Common myeloid progenitor, CD34-positive (primary cell): Measurements from ENCODE around the gene FOXP4.
A peak's percentile ranks its signal among the peaks of the same experiment; 100 is the strongest.

Experiments
- CTCF ChIA-PET: fragments of 350-600 bp; sonication (Branson Sonifier 250); formaldehyde crosslinking; loops from one replicate; lab custom pipeline; 2021; ENCODE audit warnings: antibody characterized with exemption; lab: Charles Lee
- POLR2A ChIA-PET: fragments of 350-600 bp; sonication (Branson Sonifier 250); formaldehyde crosslinking; loops from one replicate; lab custom pipeline; 2021; ENCODE audit warnings: antibody characterized with exemption; lab: Charles Lee
- DNase-seq, 3 donors: peaks; one replicate each; pipeline versions ENCODE4 v3.0.0 to v3.0.0-alpha.2; 2013
- H3K27ac ChIP-seq, 2 experiments: 1 replicate in 1 of 2; 2 replicates in 1 of 2; pipeline ENCODE4 v1.7.0; 2013; ENCODE audit warnings: inconsistent platforms in 2 of 2, low read length in 2 of 2, mild to moderate bottlenecking in 2 of 2, low read depth in 1 of 2, moderate library complexity in 1 of 2; ENCODE audit not compliant: severe bottlenecking in 2 of 2, insufficient read depth in 1 of 2, poor library complexity in 1 of 2
- H3K27me3 ChIP-seq, 5 experiments: replicated peaks in 2 of 5; 1 replicate in 3 of 5; 2 replicates in 2 of 5; pipeline versions ENCODE4 v1.6.1 to v1.7.0; 2013; ENCODE audit warnings: low read length in 4 of 5, mild to moderate bottlenecking in 2 of 5, moderate library complexity in 2 of 5, inconsistent platforms in 1 of 5; ENCODE audit not compliant: insufficient read depth in 5 of 5, control insufficient read depth in 4 of 5
- H3K36me3 ChIP-seq, 4 experiments: 1 replicate in 2 of 4; 2 replicates in 2 of 4; pipeline versions ENCODE4 v1.6.1 to v1.7.0; 2013; ENCODE audit warnings: low read length in 3 of 4, control low read depth in 1 of 4, mild to moderate bottlenecking in 1 of 4; ENCODE audit not compliant: control insufficient read depth in 4 of 4, insufficient read depth in 4 of 4
- H3K4me1 ChIP-seq, 4 experiments: 1 replicate in 3 of 4; 2 replicates in 1 of 4; pipeline versions ENCODE4 v1.6.1 to v1.7.1; 2013; ENCODE audit warnings: low read length in 3 of 4, mild to moderate bottlenecking in 3 of 4, control low read depth in 1 of 4, inconsistent platforms in 1 of 4, moderate library complexity in 1 of 4; ENCODE audit not compliant: control insufficient read depth in 4 of 4, insufficient read depth in 4 of 4; ENCODE audit errors: control extremely low read depth in 1 of 4
- H3K4me3 ChIP-seq, 7 experiments: 1 replicate in 4 of 7; 2 replicates in 3 of 7; pipeline versions ENCODE4 v1.5.1 to v1.7.0; 2013; ENCODE audit warnings: mild to moderate bottlenecking in 7 of 7, low read length in 6 of 7, moderate library complexity in 6 of 7, inconsistent platforms in 2 of 7, low read depth in 2 of 7, control low read depth in 1 of 7; ENCODE audit not compliant: insufficient read depth in 4 of 7, control insufficient read depth in 1 of 7; ENCODE audit errors: extremely low read depth in 1 of 7
- H3K9me3 ChIP-seq, 5 experiments: 1 replicate in 4 of 5; 2 replicates in 1 of 5; pipeline versions ENCODE4 v1.6.1 to v1.7.1; 2013; ENCODE audit warnings: low read length in 4 of 5, mild to moderate bottlenecking in 2 of 5, inconsistent platforms in 1 of 5, low read depth in 1 of 5, moderate library complexity in 1 of 5; ENCODE audit not compliant: control insufficient read depth in 4 of 5, insufficient read depth in 2 of 5; ENCODE audit errors: control extremely low read depth in 1 of 5
- WGBS: methylation state at CpG from one replicate; pipeline ENCODE4 v1.1.5; 2013; ENCODE audit not compliant: insufficient coverage; 5-methylcytosine and 5-hydroxymethylcytosine counted together

The FOXP4 gene

GRCh38 chr6:41546866-41547798, 951 bp downstream of the FOXP4 start:
- peaks cover 3 to 35% (median 31%) of the 10 kb centered on the region in 4 experiments for H3K4me1 ChIP-seq
- DNase-seq, result peak in 2 of 3 donors; percentile 43 to 54
- CTCF ChIA-PET, result interaction anchor here (0.8 kb wide), 1 partner anchor 122 kb away, joined by 4 read pairs; no protein-coding TSS in a partner anchor
- peaks cover 0 to 64% (median 7%) of the 10 kb centered on the region in 5 experiments for H3K27me3 ChIP-seq
- POLR2A ChIA-PET, result interaction anchor here (1.3 kb wide), 1 partner anchor 14 kb away, joined by 4 read pairs; no protein-coding TSS in a partner anchor
- peaks cover 0 to 5% (median 2%) of the 10 kb centered on the region in 4 experiments for H3K36me3 ChIP-seq
- under 1% methylated on average over 56 of the region's 82 CpGs for WGBS
- H3K4me3 ChIP-seq, result peak overlapping the region; percentile 40 to 82 (median 66)
- H3K27ac ChIP-seq, result no peak overlapping the region
- no peaks in the 10 kb centered on the region for H3K9me3 ChIP-seq

- CTCF ChIA-PET, result interaction anchor here (0.8 kb wide), 1 partner anchor 123 kb away, joined by 4 read pairs; no protein-coding TSS in a partner anchor
- H3K4me1 ChIP-seq, result peaks cover 3 to 35% (median 31%) of the 10 kb centered on the region in 4 experiments
- H3K4me3 ChIP-seq, result peak overlapping the region; percentile 19 to 82 (median 66)
- DNase-seq, result no peak
- no peaks in the 10 kb centered on the region for H3K9me3 ChIP-seq
- H3K27me3 ChIP-seq, result peaks cover 0 to 64% (median 7%) of the 10 kb centered on the region in 5 experiments
- 3% methylated on average over 21 of the region's 21 CpGs for WGBS
- H3K27ac ChIP-seq, result no peak overlapping the region
- peaks cover 0 to 5% (median 2%) of the 10 kb centered on the region in 4 experiments for H3K36me3 ChIP-seq
- POLR2A ChIA-PET, result no interaction called here
Measured at GRCh38 chr6:41547799-41548097, 1.6 kb downstream of the FOXP4 start.

- no peaks in the 10 kb centered on the region for H3K9me3 ChIP-seq
- H3K4me1 ChIP-seq, result peaks cover 3 to 35% (median 31%) of the 10 kb centered on the region in 4 experiments
- DNase-seq, result peak in 1 of 3 donors; percentile 35
- no peak overlapping the region for H3K27ac ChIP-seq
- peaks cover 0 to 5% (median 2%) of the 10 kb centered on the region in 4 experiments for H3K36me3 ChIP-seq
- 5% methylated on average over 35 of the region's 50 CpGs for WGBS
- peak overlapping the region; percentile 19 to 82 (median 66) for H3K4me3 ChIP-seq
- POLR2A ChIA-PET, result interaction anchor here (1.1 kb wide), 1 partner anchor 12 kb away, joined by 4 read pairs; no protein-coding TSS in a partner anchor
- CTCF ChIA-PET, result no interaction called here
- peaks cover 0 to 64% (median 9%) of the 10 kb centered on the region in 5 experiments for H3K27me3 ChIP-seq
Measured at GRCh38 chr6:41548098-41548840, 2.1 kb downstream of the FOXP4 start.

- H3K9me3 ChIP-seq, result no peaks in the 10 kb centered on the region
- 81% methylated on average over 4 of the region's 11 CpGs for whole genome bisulfite sequencing
- DNase-seq, result peak in 2 of 3 donors; percentile 38 to 42
- ChIA-PET POLR2A (interaction anchor here (1.1 kb wide), 1 partner anchor 11 kb away, joined by 4 read pairs; no protein-coding TSS in a partner anchor), CTCF (no interaction called here)
- H3K4me1 ChIP-seq, result peaks cover 3 to 35% (median 31%) of the 10 kb centered on the region in 4 experiments
- H3K4me3 ChIP-seq, result peak overlapping the region in 3 of 7 experiments; percentile 66 to 82 (median 79)
- peaks cover 0 to 5% (median 2%) of the 10 kb centered on the region in 4 experiments for H3K36me3 ChIP-seq
- H3K27ac ChIP-seq, result no peak overlapping the region
- peaks cover 0 to 58% (median 9%) of the 10 kb centered on the region in 5 experiments for H3K27me3 ChIP-seq
Measured at GRCh38 chr6:41548841-41549642, 2.9 kb downstream of the FOXP4 start.

GRCh38 chr6:41549673-41550072, 3.5 kb downstream of the FOXP4 start:
- no peak for DNase-seq
- POLR2A ChIA-PET, result no interaction called here
- H3K9me3 ChIP-seq, result no peaks in the 10 kb centered on the region
- no peak overlapping the region for H3K27ac ChIP-seq
- peaks cover 0 to 53% (median 9%) of the 10 kb centered on the region in 5 experiments for H3K27me3 ChIP-seq
- WGBS, result 100% methylated on average over 1 of the region's 2 CpGs
- no peak overlapping the region for H3K4me3 ChIP-seq
- peaks cover 3 to 35% (median 31%) of the 10 kb centered on the region in 4 experiments for H3K4me1 ChIP-seq
- H3K36me3 ChIP-seq, result peaks cover 0 to 6% (median 2%) of the 10 kb centered on the region in 4 experiments
- CTCF ChIA-PET, result no interaction called here

GRCh38 chr6:41551086-41551700, 5.0 kb downstream of the FOXP4 start:
- POLR2A ChIA-PET, result no interaction called here

More at GRCh38 chr6:41551086-41551700, 5.0 kb downstream of the FOXP4 start:
- Histone ChIP-seq H3K4me1 (peaks cover 3 to 23% (median 22%) of the 10 kb centered on the region in 4 experiments), H3K9me3 (no peaks in the 10 kb centered on the region), H3K27ac (no peak overlapping the region), H3K4me3 (no peak overlapping the region), H3K27me3 (peaks cover 0 to 40% (median 9%) of the 10 kb centered on the region in 5 experiments), H3K36me3 (peaks cover 0 to 6% (median 2%) of the 10 kb centered on the region in 4 experiments)
- CTCF ChIA-PET, result no interaction called here
- WGBS, result 96% methylated on average over 11 of the region's 12 CpGs
- no peak for DNase-seq
